Ovary (tissue), 3 donors: ENCODE results near the gene HIPK2.

Source experiments
- CTCF ChIP-seq, 3 donors: fragments of 450-650 bp in 2 of 3; fragments of 200-600 bp in 1 of 3; IDR thresholded peaks; one replicate each; pipeline versions ENCODE4 v1.5.1 to v1.8.0; 2016 to 2022; ENCODE audit warnings: antibody characterized with exemption in 3 of 3, mild to moderate bottlenecking in 1 of 3
- EP300 ChIP-seq: sonication (generic); formaldehyde crosslinking; IDR thresholded peaks from one replicate; pipeline ENCODE4 v1.6.1; 2017; ENCODE audit warnings: antibody characterized with exemption
- donor health status: DM: no; HTN: no; CAD: no.

GRCh38 chr7:139721821-139722220, 56.0 kb downstream of the HIPK2 start:
- TF ChIP-seq CTCF (IDR thresholded peaks at IDR 0.05) (no peak), EP300 (no peak)
